ENCODE data around the gene DPPA2.

Gene DPPA2

DNA sequence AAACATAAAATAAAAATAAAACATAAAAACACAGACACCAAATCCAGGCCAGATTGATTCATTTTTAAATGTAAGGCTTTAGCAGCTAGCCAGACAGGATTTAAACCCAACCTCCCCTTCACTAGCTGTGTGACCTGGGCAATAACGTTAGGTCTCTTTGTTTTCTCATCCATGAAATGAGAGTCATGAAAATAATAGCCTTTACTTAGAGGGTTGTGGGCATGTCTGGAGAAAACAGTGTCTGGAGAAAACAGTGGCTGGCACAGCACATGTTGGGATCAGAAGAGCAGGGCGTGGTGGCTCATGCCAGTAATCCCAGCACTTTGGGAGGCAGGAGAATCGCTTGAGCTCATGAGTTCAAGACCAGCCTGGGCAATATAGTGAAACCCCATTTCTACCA, 22.9 kb upstream of the DPPA2 start:
- H3K4me3 ChIP-seq (ENCODE audit: control insufficient read depth, low read depth, low read length): no peak overlapping the region
- no peak for TF ChIP-seq CTCF (conservative IDR thresholded peaks at IDR 0.05; ENCODE audit: control insufficient read depth, insufficient read depth, low read depth, low read length)
- no peak for DNase-seq (ENCODE audit: low read depth)

GRCh38 chr3:109338322-109338721, 22.0 kb upstream of the DPPA2 start:
- no peak for DNase-seq (ENCODE audit: low read depth)
- no peak for TF ChIP-seq CTCF (conservative IDR thresholded peaks at IDR 0.05; ENCODE audit: control insufficient read depth, insufficient read depth, low read depth, low read length)
- no peak overlapping the region for H3K4me3 ChIP-seq (ENCODE audit: control insufficient read depth, low read depth, low read length)

- no peak for DNase-seq (ENCODE audit: low read depth)
- peak within 1 kb of the TSS; percentile 15 for H3K4me3 ChIP-seq (ENCODE audit: control insufficient read depth, low read depth, low read length)
Measured at GRCh38 chr3:109337393-109337792, 21.1 kb upstream of the DPPA2 start, which contains the start of gene DPPA4. TSS of gene DPPA4 (minus strand) at chr3:109337546. CDS start at chr3:109337517, 29 bp downstream.

GRCh38 chr3:109336291-109336861, 20.1 kb upstream of the DPPA2 start:
- DNase-seq (ENCODE audit: low read depth): peak; percentile 15
- H3K4me3 ChIP-seq (ENCODE audit: control insufficient read depth, low read depth, low read length): peak overlapping the region; percentile 15
- TF ChIP-seq CTCF (conservative IDR thresholded peaks at IDR 0.05; ENCODE audit: control insufficient read depth, insufficient read depth, low read depth, low read length): no peak

More at GRCh38 chr3:109337393-109337792, 21.1 kb upstream of the DPPA2 start, which contains the start of gene DPPA4:
- no peak for TF ChIP-seq CTCF (conservative IDR thresholded peaks at IDR 0.05; ENCODE audit: control insufficient read depth, insufficient read depth, low read depth, low read length)

GRCh38 chr3:109334572-109334971, 18.3 kb upstream of the DPPA2 start:
- no peak overlapping the region for H3K4me3 ChIP-seq (ENCODE audit: control insufficient read depth, low read depth, low read length)
- no peak for DNase-seq (ENCODE audit: low read depth)
- TF ChIP-seq CTCF (conservative IDR thresholded peaks at IDR 0.05; ENCODE audit: control insufficient read depth, insufficient read depth, low read depth, low read length): no peak

DNA sequence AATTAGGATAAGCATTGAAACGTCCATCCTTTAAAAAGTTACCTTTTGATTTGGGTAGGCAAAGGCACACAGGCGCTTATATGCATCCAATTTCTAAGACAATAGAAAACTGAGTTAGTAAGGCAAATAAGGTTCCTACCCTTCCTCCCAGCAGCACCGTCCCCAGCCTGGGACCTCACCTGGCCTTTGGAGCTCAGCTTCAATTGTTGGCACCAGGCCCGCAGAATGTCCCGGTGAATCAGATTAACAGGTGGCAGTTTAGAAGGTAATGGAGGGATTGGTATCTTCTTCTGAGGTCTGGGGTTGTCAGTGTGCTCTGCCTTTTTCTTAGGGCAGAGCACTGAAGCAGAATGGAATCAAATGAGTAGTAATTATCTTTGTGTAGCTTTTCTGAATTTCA, 15.4 kb upstream of the DPPA2 start:
- TF ChIP-seq CTCF (conservative IDR thresholded peaks at IDR 0.05; ENCODE audit: control insufficient read depth, insufficient read depth, low read depth, low read length): no peak
- no peak for DNase-seq (ENCODE audit: low read depth)
- H3K4me3 ChIP-seq (ENCODE audit: control insufficient read depth, low read depth, low read length): no peak overlapping the region

DNA sequence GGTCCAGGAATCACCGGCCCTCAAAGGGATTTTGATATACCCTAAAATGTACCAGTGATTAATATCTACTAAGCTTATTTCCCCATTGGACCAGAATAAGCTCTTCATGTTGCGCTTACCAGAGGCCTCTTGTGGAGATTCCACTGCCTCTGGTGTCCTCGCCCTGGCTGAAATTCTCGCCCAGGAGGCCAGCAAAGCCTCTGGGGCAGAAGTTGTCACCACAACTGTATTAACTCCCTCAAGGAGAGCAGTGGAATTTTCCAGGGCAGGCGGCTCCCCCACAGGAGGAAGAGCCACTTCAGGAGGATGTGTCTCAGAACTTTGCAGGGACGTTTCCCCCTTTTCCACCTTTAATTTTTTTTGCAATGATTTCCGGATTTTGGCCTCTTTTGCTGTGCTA, 14.1 kb upstream of the DPPA2 start:
- H3K4me3 ChIP-seq (ENCODE audit: control insufficient read depth, low read depth, low read length): no peak overlapping the region
- no peak for TF ChIP-seq CTCF (conservative IDR thresholded peaks at IDR 0.05; ENCODE audit: control insufficient read depth, insufficient read depth, low read depth, low read length)
- no peak for DNase-seq (ENCODE audit: low read depth)
